Epithelial cell of esophagus (primary cell): ENCODE results near the gene GABARAPL1.
A peak's percentile ranks its signal among the peaks of the same experiment; 100 is the strongest.
"Not testable (repeated sequence)": the region's sequence is repeated elsewhere in the genome, so short reads cannot be mapped to it uniquely, and the experiment has no call there.

Experiments
- DNase-seq: peaks from one replicate; pipeline ENCODE4 v3.0.0; 2010; ENCODE audit warnings: low read depth
- H3K4me3 ChIP-seq: 2 replicates; pipeline ENCODE4 v1.5.1; 2011; ENCODE audit warnings: mild to moderate bottlenecking, low read length, control low read depth
- CTCF ChIP-seq: IDR thresholded peaks from 2 replicates; pipeline ENCODE4 v1.5.1; 2011; ENCODE audit warnings: low read depth, mild to moderate bottlenecking, low read length, control low read depth, inconsistent platforms; ENCODE audit not compliant: insufficient read depth; ENCODE audit errors: missing control alignments

Gene GABARAPL1

DNA sequence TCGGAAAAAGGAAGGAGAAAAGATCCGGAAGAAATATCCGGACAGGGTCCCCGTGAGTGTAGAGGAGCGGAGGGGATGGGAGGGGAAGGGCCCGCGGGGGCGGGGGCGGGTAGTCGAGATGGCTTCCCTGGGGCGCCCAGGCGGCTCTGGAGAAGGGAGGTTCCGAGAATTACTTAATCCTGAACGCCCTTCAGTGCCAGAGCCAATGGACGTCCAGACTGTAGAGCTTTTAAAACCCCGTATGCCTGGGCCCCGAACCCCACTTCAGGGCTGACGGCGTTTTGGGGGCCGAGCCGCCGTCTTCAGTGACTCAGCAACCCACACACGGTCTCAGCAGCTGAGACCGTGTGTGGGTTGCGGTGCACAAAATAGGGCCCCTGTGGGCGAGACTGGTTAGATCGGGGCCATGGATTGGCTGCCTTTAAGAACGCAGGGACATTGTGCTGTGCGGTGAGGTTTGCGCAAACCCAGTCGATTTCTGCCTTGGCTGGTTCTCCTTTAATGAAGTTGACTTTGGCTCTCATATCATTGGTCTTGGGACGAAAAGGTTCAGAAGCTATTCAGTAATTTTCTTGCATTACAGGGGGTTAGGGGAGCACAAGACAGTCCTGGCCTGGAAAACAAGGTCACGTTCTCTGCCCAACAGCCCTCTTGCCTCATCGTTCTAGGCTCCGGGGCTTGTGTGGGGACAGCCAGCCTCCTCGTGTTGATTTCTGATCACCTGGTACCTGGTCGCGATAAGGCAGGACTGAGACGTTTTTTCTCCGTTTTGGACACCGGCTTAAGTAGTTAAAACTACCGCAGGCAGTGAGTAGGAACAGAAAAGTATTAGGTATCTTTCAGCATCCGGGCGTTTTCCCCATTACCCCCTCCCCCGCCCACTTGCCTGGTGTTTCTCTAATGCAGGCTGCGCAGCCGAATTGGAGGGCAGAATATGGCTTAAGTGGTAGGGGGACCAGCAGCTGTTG is 775 bp downstream of the GABARAPL1 start:
- peak; percentile 74 for DNase-seq
- H3K4me3 ChIP-seq, result peak overlapping the region; percentile 90
- TF ChIP-seq CTCF, result no peak

GRCh38 chr12:10214136-10214894 is 1.6 kb downstream of the GABARAPL1 start:
- peak overlapping the region; percentile 90 for H3K4me3 ChIP-seq
- peak; percentile 21 for DNase-seq
- no peak for TF ChIP-seq CTCF

DNA sequence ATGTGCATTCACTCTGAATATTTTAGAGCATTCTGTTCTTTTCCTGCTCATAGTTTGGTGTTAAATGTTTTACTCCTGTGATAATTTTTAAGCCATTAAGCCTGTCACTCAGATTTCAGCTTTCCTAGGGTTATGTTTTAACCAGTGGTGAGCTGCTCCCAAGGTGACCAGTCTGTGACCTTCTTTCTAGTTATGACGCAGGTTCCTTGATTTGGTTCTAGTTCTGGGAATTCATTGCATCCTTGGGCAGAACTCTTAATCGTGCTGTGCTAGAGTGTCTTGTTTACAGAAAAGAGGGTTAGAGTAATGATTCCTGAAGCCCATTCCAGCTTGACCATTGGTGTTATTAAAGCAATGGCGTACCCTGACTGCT is 2.2 kb downstream of the GABARAPL1 start:
- DNase-seq, result no peak

GRCh38 chr12:10215436-10215835 is 2.8 kb downstream of the GABARAPL1 start:
- TF ChIP-seq CTCF, result no peak
- no peak for DNase-seq
- H3K4me3 ChIP-seq, result no peak overlapping the region

More for the DNA sequence above, 2.2 kb downstream of the GABARAPL1 start:
- H3K4me3 ChIP-seq, result peak overlapping the region; percentile 90
- TF ChIP-seq CTCF, result no peak

DNA sequence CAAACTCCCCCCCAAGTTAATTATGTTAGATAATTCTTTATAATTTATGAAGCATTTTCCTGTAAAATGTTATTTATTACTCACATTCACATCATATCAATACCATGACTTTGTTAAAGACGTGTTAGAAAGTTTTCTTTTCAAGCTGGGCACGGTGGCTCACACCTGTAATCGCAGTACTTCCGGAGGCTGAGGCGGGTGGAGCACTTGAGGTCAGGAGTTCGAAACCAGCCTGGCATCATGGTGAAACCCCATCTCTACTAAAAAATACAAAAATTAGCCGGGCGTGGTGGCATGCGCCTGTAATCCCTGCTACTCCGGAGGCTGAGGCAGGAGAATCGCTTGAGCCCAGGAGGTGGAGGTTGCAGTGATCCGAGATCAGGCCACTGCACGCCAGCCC is 3.3 kb downstream of the GABARAPL1 start:
- H3K4me3 ChIP-seq, result not testable (repeated sequence)

GRCh38 chr12:10218021-10218420 is 5.3 kb downstream of the GABARAPL1 start:
- TF ChIP-seq CTCF, result no peak
- H3K4me3 ChIP-seq, result no peak overlapping the region
- DNase-seq, result no peak

More for the DNA sequence above, 3.3 kb downstream of the GABARAPL1 start:
- not testable (repeated sequence) for DNase-seq

DNA sequence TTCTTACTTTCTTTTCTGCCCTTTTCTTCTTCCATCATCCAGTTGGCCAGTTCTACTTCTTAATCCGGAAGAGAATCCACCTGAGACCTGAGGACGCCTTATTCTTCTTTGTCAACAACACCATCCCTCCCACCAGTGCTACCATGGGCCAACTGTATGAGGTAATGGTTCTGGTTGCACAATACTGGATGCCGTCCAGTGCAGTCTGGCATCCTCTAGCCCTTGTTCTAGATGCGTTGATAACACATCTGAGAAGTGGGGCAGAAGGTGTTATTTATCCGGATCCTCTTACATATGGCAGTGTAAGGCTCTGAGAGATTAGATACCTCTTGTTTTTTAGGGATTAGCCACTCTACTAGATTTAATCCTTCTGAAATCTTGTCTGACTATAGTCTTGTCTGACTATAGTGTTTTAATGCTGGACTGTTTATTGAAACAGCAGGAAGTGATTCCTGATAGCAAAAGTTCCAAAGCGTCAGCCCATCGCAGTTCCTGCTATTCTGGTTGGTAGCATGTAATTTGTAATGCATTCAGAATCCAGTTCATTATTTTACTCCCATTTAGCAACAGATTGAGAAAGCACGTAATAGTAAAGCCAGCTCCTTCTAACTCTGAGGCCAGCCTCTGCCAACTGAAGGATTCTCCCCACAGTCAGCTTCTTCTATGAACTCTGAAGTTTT is 7.9 kb downstream of the GABARAPL1 start:
- no peak for TF ChIP-seq CTCF
- H3K4me3 ChIP-seq, result no peak overlapping the region
- DNase-seq, result peak; percentile 78
